Suppressor macrophage treated with lipopolysaccharide for 1 hour (primary cell): ENCODE data around the gene VRTN.

ENCODE experiments used
- DNase-seq, 3 donors: peaks; one replicate each; pipeline ENCODE4 v3.0.0-alpha.2; 2020 to 2022

VRTN gene

DNA sequence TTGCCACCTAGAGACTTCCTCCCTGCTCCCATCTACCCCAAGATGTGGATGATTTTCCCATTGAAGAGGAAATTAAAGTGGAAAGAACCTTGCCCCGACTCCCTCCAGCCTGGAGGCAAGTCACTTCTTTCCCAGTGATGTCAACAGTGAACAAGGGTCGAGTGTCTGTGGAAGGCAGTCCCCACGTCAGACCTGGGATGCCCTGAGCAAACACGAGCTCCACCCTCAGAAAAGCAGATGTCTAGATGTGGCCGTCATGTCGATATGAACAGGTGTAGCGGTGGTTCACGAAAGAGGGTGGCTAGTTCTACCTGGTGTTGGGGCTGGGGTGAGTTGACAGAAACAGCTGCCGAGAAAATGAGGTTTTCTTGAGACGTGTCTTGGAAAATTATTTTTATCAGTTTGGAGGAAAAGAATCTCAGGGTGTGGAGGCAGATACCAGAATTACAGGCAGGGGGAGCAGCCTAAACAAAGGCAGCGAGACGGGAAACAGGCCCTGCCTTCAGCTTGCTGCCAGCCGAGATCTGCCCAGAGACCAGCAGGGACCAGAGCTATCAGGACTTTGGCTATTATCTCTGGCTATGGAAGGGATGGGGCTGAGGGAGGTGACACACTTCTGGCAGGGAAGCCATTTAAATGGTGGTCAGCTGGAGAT lies 51.9 kb downstream of the VRTN start:
- peak in 1 of 3 donors; percentile 4 for DNase-seq

DNA sequence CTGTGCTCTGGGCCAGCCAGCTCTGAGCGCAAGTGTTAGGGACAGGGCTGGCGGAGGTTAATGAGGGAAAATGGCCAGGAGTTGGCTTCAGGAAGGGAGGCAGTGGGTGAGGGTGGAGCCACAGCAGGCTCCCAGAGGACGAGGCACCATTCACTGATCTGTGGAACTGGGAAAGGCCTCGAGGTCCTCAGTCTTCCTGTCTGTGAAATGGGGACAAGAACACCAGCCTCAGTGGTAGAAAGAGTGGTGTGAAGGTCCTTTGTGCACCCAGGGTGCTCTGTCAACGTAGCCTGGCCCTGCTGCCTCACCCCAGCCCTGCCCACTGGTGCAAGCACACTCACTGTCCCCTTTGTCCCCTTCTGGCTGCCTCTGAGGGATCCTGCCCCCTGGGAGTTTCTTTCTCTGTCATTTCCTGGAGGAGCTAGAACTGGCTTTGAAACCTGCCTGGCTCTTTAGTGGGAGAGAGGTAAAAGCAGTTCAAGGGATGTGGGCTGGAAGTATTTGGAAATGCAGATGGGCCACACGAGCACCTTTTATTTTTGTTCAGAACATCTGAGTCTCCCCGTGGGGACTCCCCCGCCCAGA lies 52.7 kb downstream of the VRTN start:
- DNase-seq, result peak in 1 of 3 donors; percentile 8

DNA sequence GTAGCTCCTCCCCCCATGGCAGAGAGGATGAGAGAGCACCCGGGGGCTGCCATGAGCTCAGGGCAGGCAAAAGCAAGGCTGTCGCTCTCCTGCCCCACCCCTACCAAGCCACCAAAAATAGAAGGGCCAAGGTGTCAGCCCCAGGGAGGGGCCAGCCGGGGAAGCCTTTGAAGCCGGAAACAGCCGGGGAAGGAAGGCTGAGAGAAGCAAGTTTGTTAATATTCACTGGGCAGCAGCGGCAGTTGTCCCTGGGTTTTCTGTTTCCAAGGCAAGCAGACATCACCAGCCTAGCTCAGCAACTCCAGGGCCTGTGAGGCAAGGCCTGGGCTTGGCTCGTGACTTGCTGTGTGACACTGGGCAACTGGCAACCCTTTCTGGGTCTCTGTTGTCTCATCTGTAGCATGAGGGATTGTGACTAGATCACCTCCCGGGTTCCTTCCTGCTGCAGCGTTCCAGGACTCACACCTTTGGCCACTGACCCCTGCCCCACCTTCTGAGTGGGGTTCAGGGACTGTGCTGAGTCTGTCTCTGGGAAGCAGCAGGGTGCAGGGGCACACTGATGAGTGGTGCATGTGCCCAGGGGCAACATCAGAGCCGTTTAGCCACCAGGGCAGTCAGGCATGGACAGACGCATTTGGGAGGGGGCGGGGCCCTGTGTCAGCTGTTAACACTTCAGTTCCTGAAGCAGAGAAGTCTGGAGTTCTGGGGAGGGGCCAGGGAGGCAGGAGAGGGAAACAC lies 53.4 kb downstream of the VRTN start:
- peak; percentile 44 to 60 (median 51) for DNase-seq

DNA sequence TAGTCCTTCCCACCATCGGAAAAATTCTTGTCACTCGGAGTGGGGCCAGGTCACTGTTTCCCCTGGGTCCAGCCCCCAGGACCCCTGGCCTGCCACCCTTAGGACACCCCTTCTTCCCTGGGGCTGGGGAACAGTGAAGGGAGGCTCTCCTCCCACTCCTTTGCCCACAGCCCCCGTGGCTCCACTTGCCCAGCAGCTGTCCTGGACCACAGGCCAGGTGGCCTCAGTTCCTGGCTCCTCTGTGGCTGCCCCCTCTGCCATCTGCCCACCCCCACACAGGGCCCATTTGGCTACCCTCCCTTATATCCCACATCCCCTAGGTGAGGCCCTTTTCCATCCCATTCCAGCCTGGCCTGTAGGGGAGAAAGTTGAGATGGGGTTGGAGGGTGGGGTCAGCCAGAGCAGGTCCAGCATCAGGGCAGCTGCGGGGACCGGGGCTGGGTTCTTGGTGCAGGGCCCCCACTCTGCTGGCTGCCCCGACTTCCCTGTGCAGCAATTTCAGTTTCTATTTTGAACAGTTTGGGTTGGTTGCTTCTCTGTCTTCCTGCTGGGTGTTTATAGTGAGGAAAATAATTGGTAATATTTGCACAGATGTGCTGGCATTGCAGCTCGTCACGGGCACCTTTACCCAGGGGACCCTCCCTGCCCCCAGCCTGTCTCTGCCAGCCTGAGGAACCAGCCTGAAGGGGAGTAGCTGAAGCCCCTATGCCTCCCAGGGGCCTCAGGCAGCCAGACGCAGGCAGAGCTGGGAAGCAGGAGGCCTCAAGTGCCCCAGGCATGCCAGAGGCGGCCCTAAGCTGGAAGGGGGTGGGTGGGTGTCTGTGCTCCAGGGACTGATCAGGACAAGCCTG lies 54.4 kb downstream of the VRTN start:
- peak in 2 of 3 donors; percentile 21 to 34 for DNase-seq

DNA sequence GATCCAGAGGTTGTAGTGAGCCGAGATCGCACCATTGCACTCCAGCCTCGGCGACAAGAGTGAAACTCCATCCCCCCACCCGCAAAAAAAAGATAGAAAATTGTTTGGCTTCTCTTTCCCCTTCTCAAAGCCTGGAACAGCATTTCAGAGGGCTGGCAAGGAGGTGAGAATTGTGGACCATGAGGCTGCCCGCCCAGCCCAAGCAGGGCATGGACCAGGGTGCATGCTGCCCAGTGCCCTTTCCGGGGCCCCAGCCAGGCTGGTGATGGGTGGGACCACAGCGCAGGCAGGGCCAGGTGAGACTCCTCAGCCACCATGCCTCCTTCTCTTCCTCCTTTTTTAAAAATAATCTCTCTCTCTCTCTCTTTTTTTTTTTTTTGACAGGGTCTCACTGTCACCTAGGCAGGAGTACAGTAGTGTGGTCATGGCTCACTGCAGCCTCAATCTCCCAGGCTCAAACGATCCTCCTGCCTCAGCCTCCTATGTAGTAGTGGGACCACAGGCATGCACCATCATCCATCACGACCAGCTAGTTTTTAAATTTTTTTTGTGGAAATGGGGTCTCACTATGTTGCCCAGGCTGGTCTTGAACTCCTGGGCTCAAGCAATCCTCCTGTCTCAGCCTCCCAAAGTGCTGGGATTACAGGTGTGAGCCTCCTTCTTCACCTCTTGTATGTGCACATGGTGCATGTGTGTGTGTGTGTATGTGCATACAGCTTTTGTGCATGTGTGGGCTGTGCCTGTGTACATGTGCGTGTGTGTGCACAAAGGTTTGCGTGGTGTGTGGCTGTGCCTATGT lies 55.5 kb downstream of the VRTN start:
- DNase-seq, result no peak

DNA sequence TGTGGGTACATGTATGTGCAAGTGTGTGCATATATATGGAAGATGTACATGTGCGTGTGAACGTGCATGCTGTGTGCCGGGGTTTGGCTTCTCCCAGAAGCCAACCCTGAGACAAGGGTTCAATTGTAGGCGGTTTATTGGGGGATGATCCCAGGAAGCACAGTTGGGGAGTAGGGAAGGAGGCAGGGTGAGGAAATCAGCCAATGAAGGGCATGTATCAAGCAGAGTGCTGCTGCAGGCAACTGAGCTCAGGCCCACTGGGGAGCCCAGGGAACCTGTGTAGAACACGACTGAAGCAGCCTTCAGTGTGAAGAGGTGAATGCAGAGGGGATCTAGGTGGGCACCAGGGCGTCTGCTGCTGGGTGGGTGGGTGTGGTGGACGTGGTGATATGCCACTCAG lies 56.2 kb downstream of the VRTN start:
- DNase-seq, result no peak

DNA sequence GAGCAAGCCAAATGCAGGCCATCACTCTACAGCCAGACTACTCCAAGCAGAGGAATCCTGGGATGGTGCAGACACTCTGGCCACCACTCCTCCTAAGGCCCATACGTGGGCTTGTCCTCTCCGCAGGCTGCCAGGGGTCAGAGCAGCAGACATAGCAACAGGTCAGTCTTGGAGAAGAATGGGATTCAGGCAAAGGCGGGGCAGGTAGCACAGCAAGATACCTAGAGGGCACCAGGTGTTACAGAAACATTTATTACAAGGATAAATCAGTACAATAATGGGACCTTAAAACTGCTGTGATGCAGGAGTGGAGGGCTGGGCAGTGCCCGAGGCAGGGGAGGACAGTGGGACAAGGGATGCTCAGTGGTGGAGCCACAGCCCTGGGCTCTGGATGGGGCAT lies 57.4 kb downstream of the VRTN start:
- DNase-seq, result no peak

DNA sequence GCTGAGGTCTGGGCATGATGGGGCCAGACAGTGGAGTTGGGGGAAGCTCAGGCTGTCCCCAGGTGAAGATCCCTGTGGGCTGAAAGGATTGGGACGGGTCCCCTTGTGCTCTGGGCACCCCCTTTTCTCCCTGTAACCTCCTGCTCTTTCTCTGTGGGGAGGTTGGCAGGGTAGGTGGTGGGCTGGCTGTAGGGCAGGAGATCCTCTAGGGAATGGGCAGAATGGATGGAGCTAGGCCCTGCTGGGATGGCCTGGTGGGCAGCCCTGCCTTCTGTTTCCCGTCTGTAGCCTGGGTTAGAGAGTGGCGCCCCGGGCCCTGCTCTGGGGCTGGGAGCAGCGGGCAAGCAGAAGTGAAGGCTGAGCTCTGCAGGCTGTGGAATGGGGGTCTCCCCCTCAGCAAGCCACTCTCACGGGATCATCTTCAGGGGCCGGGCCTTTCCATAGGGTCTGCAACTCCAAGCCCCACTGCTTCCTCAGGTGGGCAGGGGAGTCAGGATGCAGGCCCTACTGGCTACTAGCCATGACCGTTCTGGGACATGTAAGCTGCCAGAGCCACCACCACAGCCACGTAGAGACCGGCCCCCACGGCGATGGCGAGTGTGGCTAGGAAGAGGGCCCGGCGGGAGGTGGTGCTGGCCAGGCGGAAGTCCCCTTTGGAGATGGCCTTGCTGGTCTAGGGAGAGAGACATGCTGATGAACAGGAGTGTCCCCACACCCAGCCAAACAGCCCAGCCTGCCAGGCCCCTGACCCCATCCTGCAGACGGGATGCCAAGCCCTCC lies 58.9 kb downstream of the VRTN start:
- no peak for DNase-seq

DNA sequence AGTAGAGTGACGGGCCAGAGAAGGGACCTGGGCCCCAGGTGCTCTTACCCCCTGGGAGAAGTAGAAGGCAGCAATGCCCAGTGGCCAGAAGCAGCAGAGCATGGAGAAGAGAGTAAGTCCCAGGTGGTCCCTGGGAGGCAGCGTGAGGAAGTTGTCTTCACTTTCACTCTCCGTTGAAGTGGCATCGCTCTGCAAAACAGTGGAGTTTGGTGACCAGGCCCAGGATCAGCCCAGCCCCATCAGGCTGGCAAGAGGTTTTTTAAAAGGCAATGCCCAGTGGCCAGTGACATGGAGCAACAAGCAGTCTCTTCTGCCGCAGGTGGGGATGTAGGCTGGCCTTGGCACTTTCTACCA lies 59.5 kb downstream of the VRTN start:
- no peak for DNase-seq

DNA sequence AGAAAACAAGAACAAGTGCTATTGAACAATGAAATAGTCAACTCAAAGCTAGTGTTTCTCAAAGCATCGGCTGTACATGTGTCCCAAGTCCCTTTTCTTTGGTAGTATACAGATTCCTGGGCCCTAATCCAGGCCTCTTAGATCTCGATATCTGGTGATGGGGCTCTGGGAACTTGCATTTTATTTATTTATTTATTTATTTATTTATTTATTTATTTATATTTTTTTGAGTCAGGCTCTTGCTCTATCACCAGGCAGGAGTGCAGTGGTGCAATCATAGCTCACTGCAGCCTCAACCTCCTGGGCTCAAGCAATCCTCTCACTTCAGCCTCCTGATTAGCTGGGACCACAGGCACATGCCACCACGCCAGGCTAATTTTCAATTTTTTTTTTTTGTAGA lies 60.6 kb downstream of the VRTN start:
- DNase-seq, result no peak

DNA sequence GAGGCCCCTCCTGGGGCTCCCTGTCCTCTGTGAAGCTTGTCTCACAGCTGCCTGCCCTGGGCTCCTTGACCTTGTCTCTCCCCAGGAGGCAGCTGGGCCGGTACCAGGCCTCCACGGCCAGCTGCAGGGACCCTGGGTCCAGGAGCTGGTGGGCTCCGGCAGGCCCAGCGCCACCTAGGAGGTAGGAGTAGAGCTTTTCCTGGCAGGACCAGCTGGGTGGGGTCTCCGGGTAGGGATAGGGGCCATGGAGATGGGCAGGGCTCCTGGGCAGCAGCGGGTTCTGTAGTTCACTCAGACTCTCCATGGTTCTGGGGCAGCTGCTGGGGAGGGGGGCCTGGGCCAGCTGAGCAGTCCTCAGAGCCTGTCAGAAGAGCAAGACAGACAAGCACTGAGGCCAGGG lies 61.2 kb downstream of the VRTN start:
- DNase-seq, result no peak
